BLaER1 treated with 17β-estradiol and CSF1 and Interleukin-3, amounts not matched to agents 10 nM and 100 nM (cell line): ENCODE data around the gene TTYH1.
"Not testable (repeated sequence)": the region's sequence is repeated elsewhere in the genome, so short reads cannot be mapped to it uniquely, and the experiment has no call there.

Experiments
- H3K27ac ChIP-seq, 11 experiments: shearing (Covaris generic); formaldehyde crosslinking; 2 replicates each; pipeline ENCODE4 v1.8.1; 2022
- H3K27me3 ChIP-seq, 11 experiments: shearing (Covaris generic); formaldehyde crosslinking; 2 replicates each; pipeline ENCODE4 v1.8.1; 2022
- H3K36me3 ChIP-seq, 11 experiments: shearing (Covaris generic); formaldehyde crosslinking; 2 replicates each; pipeline ENCODE4 v1.8.1; 2022
- H3K4me1 ChIP-seq, 10 experiments: shearing (Covaris generic); formaldehyde crosslinking; 2 replicates each; pipeline ENCODE4 v1.8.1; 2022
- H3K4me2 ChIP-seq, 11 experiments: shearing (Covaris generic); formaldehyde crosslinking; 2 replicates each; pipeline ENCODE4 v1.8.1; 2022
- H3K4me3 ChIP-seq, 10 experiments: shearing (Covaris generic); formaldehyde crosslinking; 2 replicates each; pipeline ENCODE4 v1.8.1; 2022
- H3K9ac ChIP-seq, 11 experiments: shearing (Covaris generic); formaldehyde crosslinking; 2 replicates each; pipeline ENCODE4 v1.8.1; 2022
- H3K9me3 ChIP-seq, 11 experiments: shearing (Covaris generic); formaldehyde crosslinking; replicated peaks in 1 of 11; 2 replicates each; pipeline ENCODE4 v1.8.1; 2022
- H4K20me1 ChIP-seq, 11 experiments: shearing (Covaris generic); formaldehyde crosslinking; 2 replicates each; pipeline ENCODE4 v1.8.1; 2022
- Cebpa-rat ChIP-seq, 11 experiments: shearing (Covaris generic); IDR thresholded peaks; 2 replicates each; pipeline ENCODE4 v1.8.1; 2022

TTYH1 gene

DNA sequence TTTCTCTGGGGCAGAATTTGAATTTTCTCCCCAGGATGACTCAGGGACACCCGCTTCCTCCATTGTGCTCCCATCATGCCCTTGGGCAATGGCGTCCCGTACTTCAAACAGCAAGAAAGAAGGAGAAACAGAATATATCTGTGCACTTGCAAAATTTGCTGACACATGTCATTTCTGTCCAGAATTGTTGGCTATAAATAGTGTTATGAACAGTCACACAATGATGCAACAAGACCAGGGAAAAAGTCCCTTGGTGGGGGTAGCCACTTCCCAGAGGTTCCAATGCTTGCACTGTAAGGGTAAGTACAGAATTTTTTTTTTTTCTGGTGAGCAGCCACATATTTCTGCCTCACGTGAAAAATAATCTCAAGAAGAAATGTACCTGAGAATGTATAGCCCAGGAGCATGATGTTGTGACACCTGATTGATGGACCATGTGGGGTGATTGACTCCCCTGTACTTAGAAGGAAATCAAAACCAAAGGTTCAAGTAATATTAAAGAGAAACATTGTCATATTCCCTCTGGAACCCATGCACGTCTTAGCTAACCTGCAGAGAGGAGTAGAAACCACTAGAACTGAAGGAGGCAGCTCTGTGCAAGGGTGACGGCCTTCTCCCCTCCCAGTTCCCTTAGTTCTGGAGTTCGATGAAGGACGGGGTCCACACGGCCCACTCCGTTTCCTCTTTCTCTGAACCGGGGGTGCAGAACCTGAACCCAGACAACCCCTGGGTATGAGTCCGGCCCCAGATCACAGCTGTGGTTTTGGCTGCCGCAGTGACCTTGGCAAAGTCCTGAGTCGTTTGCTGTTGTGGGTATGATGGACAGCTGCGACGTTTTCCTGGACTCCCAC is 41.3 kb upstream of the TTYH1 start:
- Histone ChIP-seq H3K36me3 (no peaks in the 10 kb centered on the region), H3K9me3 (no peaks in the 10 kb centered on the region), H3K27me3 (no peaks in the 10 kb centered on the region), H3K4me2 (peak overlapping the region; percentile 85 to 97 (median 92)), H3K9ac (peak overlapping the region; percentile 69 to 100 (median 86); a peak in 20 of 22 replicates), H3K4me1 (peaks cover 73 to 90% (median 81%) of the 10 kb centered on the region in 10 experiments), H4K20me1 (no peaks in the 10 kb centered on the region), H3K4me3 (peak overlapping the region in 8 of 10 experiments; percentile 21 to 74 (median 53); a peak in 15 of 20 replicates), H3K27ac (peak overlapping the region; percentile 82 to 100 (median 97))
- peak in 10 of 11 experiments; percentile 32 to 78 (median 61); a peak in 13 of 22 replicates for TF ChIP-seq Cebpa-rat (IDR thresholded peaks at IDR 0.05)

DNA sequence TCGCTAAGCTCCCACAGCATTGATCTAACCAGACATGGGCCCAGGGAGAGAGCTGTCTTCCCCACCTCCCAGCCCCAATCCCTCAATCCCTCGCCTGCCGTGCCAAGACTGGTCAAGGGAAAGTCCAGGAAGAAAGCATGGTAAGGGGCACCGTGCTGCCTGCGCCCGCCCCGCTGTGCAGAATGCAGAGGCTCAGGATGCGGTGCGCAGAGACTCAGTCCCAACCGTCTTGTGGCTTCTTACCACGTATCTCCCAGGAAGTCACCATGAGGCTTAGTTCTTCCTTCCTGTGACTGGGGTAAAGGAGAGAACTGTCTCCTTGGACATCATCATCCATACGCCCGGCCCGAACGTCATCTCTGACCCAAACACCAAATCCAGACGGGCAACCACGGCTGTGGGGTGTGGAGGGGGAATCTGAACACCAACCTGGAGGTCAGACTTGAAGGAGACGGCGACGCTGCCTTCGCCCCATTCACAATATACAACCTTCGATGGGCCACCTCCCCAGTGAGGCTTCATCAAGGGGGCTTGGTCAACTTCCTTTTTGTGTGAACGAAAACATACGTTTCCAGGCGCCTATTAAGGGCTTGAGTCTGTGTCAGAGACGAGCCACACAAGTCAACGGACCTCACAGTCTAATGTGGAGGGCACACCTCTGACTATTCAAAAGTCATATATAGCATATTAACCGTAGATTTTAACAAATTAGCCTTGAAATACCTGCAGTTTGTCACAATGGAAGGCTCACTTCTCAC is 39.9 kb upstream of the TTYH1 start:
- H3K27me3 ChIP-seq, H3K36me3 ChIP-seq, H3K9me3 ChIP-seq, H4K20me1 ChIP-seq: not testable (repeated sequence)
- Histone ChIP-seq H3K27ac (peak overlapping the region; percentile 82 to 100 (median 97)), H3K9ac (peak overlapping the region; percentile 69 to 100 (median 86)), H3K4me1 (peaks cover 86 to 97% (median 92%) of the 10 kb centered on the region in 10 experiments), H3K4me3 (peak overlapping the region; percentile 25 to 74 (median 51); a peak in 19 of 20 replicates), H3K4me2 (peak overlapping the region; percentile 85 to 97 (median 92))

DNA sequence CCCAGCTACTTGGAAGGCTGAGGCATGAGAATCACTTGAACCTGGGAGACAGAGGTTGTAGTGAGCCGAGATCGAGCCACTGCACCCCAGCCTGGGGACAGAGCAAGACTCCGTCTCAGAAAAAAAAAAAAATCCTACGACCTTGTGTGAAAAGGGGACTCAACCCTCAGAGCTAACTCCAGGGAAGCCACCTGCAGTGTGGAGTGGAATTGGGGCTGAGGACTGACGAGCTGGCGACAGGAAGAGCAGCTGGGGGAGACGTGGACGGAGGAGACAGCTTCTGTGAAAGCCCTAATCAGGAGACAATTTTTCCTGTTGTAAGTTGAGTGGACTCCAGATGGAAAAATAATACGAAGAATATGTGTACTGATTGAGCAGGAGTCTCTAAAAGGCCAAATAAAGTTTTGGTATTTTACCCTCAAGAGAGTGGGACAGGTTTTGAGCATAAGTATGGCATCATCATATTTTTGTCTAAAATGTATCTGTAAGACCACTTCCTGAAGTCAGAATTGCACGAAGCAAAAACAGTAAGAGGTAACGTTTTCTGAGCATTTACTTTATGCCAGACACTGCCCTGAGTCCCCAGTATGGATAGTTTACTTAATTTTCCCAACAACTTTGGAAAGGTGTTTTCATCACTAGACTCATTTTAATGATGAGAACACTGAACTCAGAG is 38.5 kb upstream of the TTYH1 start:
- H3K4me2 ChIP-seq = peak overlapping the region; percentile 85 to 97 (median 92)
- no peaks in the 10 kb centered on the region for H4K20me1 ChIP-seq
- H3K4me3 ChIP-seq = peak overlapping the region in 4 of 10 experiments; percentile 8 to 18 (median 9); a peak in 2 of 20 replicates
- peaks cover 0 to 5% (median 0%) of the 10 kb centered on the region in 11 experiments; a peak in 2 of 22 replicates for H3K36me3 ChIP-seq
- H3K4me1 ChIP-seq = peaks cover 90 to 98% (median 93%) of the 10 kb centered on the region in 10 experiments
- no peaks in the 10 kb centered on the region for H3K27me3 ChIP-seq
- H3K9ac ChIP-seq = peak overlapping the region; percentile 57 to 89 (median 85); a peak in 20 of 22 replicates
- H3K9me3 ChIP-seq = peaks cover 7 to 20% (median 11%) of the 10 kb centered on the region in 11 experiments; a peak in 18 of 22 replicates
- TF ChIP-seq Cebpa-rat (IDR thresholded peaks at IDR 0.05) = no peak
- peak overlapping the region; percentile 85 to 100 (median 97) for H3K27ac ChIP-seq

GRCh38 chr19:54379187-54379678 is 36.0 kb upstream of the TTYH1 start:
- no peaks in the 10 kb centered on the region for H3K27me3 ChIP-seq

GRCh38 chr19:54380897-54381296 is 34.4 kb upstream of the TTYH1 start:
- H3K27me3 ChIP-seq = no peaks in the 10 kb centered on the region
- H3K9ac ChIP-seq = peak overlapping the region in 1 of 11 experiments; percentile 9; a peak in 1 of 22 replicates
- peak overlapping the region; percentile 3 to 100 (median 97); a peak in 20 of 22 replicates for H3K27ac ChIP-seq
- peak overlapping the region; percentile 82 to 97 (median 89); a peak in 19 of 22 replicates for H3K4me2 ChIP-seq
- no peaks in the 10 kb centered on the region for H4K20me1 ChIP-seq
- no peak for TF ChIP-seq Cebpa-rat (IDR thresholded peaks at IDR 0.05)
- H3K36me3 ChIP-seq = peaks cover 0 to 5% (median 0%) of the 10 kb centered on the region in 11 experiments; a peak in 2 of 22 replicates
- 0 out of 20 replicates have a peak overlapping the region, but pooled peaks of 2 of the 10 experiments have one; percentile 1 to 27 for H3K4me3 ChIP-seq
- H3K9me3 ChIP-seq = peaks cover 7 to 56% (median 21%) of the 10 kb centered on the region in 11 experiments; a peak in 20 of 22 replicates
- peaks cover 76 to 89% (median 83%) of the 10 kb centered on the region in 10 experiments for H3K4me1 ChIP-seq

More at GRCh38 chr19:54379187-54379678, 36.0 kb upstream of the TTYH1 start:
- Histone ChIP-seq H3K36me3 (peaks cover 0 to 5% (median 0%) of the 10 kb centered on the region in 11 experiments; a peak in 2 of 22 replicates), H3K9ac (peak overlapping the region; percentile 77 to 89 (median 85); a peak in 21 of 22 replicates), H3K9me3 (peaks cover 7 to 41% (median 21%) of the 10 kb centered on the region in 11 experiments; a peak in 20 of 22 replicates), H3K4me3 (peak overlapping the region in 8 of 10 experiments; percentile 29 to 62 (median 42); a peak in 10 of 20 replicates), H3K27ac (peak overlapping the region; percentile 85 to 100 (median 97)), H4K20me1 (no peaks in the 10 kb centered on the region), H3K4me2 (peak overlapping the region; percentile 82 to 97 (median 89)), H3K4me1 (peaks cover 79 to 92% (median 86%) of the 10 kb centered on the region in 10 experiments)
- TF ChIP-seq Cebpa-rat (IDR thresholded peaks at IDR 0.05) = no peak

- peak overlapping the region in 6 of 11 experiments; percentile 13 to 96 (median 56); a peak in 7 of 22 replicates for H3K4me2 ChIP-seq
- peaks cover 74 to 88% (median 82%) of the 10 kb centered on the region in 10 experiments for H3K4me1 ChIP-seq
- H3K4me3 ChIP-seq, H4K20me1 ChIP-seq, H3K36me3 ChIP-seq, H3K27me3 ChIP-seq: not testable (repeated sequence)
- peak overlapping the region in 10 of 11 experiments; percentile 12 to 100 (median 90); a peak in 14 of 22 replicates for H3K27ac ChIP-seq
- H3K9me3 ChIP-seq = peaks cover 7 to 58% (median 21%) of the 10 kb centered on the region in 11 experiments; a peak in 20 of 22 replicates
- H3K9ac ChIP-seq = peak overlapping the region in 1 of 11 experiments; percentile 4; a peak in 1 of 22 replicates
Observed at GRCh38 chr19:54382041-54382440, 33.2 kb upstream of the TTYH1 start.

DNA sequence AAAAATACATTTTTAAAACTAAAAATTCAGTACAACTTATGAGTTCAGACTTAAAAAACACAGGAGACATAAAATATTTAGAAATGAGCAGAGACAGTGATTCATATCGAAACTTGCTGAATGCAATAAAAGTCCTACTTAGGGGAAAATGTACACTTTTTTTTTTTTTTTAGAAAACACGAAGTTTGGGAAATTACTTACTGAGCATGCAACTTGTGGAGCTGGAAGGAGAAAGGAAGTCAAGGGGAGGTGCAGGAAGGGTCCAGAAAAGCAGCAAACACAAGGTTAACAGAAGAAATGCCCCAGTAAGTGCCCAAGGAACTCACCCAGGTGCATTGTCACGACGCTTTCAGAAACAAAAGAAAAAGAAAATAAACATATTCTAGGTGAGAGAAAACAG is 31.9 kb upstream of the TTYH1 start:
- Histone ChIP-seq H3K27ac (peak overlapping the region in 7 of 11 experiments; percentile 36 to 99 (median 70); a peak in 11 of 22 replicates), H3K4me2 (peak overlapping the region in 2 of 11 experiments; percentile 4 to 96; a peak in 5 of 22 replicates), H3K27me3 (no peaks in the 10 kb centered on the region), H3K9ac (peak overlapping the region in 2 of 11 experiments; percentile 4 to 45; a peak in 1 of 22 replicates), H3K9me3 (peaks cover 7 to 58% (median 21%) of the 10 kb centered on the region in 11 experiments; a peak in 20 of 22 replicates), H3K36me3 (peaks cover 0 to 5% (median 0%) of the 10 kb centered on the region in 11 experiments; a peak in 2 of 22 replicates), H3K4me1 (peaks cover 76 to 89% (median 82%) of the 10 kb centered on the region in 10 experiments), H4K20me1 (no peaks in the 10 kb centered on the region), H3K4me3 (no peak overlapping the region)
- no peak for TF ChIP-seq Cebpa-rat (IDR thresholded peaks at IDR 0.05)
